HEK293 (cell line): ENCODE data around the gene SCD.

Source experiments
- CTCF ChIA-PET: fragments of 350-600 bp; formaldehyde crosslinking; extraction: SDS; loops from one replicate; lab custom pipeline; 2021; ENCODE audit warnings: antibody characterized with exemption; lab: Yijun Ruan, JAX
- POLR2A ChIA-PET: fragments of 300-600 bp; formaldehyde crosslinking; extraction: SDS; loops from one replicate; lab custom pipeline; 2020; ENCODE audit warnings: antibody characterized with exemption, inconsistent platforms; lab: Yijun Ruan, JAX
- H3K27ac ChIP-seq: fragments of 200-500 bp; sonication (Bioruptor generic); 2 replicates; pipeline ENCODE4 v1.5.1; 2014; ENCODE audit warnings: low read depth, low read length, control low read depth, inconsistent platforms; ENCODE audit errors: extremely low read depth
- H3K36me3 ChIP-seq, 2 experiments: fragments of 200-500 bp in 1 of 2; sonication (Bioruptor generic) in 1 of 2; 1 replicate in 1 of 2; 2 replicates in 1 of 2; pipeline ENCODE4 v1.5.1; 2014 to 2017; ENCODE audit warnings: inconsistent platforms in 2 of 2, low read length in 2 of 2; ENCODE audit not compliant: control insufficient read depth in 2 of 2, insufficient read depth in 1 of 2
- H3K4me1 ChIP-seq: fragments of 200-500 bp; sonication (Bioruptor generic); 2 replicates; pipeline ENCODE4 v1.5.1; 2014; ENCODE audit warnings: mild to moderate bottlenecking, low read length, inconsistent platforms; ENCODE audit not compliant: control insufficient read depth, insufficient read depth
- H3K4me3 ChIP-seq: 2 replicates; pipeline ENCODE4 v1.5.1; 2011; ENCODE audit warnings: low read depth, mild to moderate bottlenecking, control low read depth, low read length, moderate library complexity
- H3K9me3 ChIP-seq: fragments of 200-500 bp; sonication (Bioruptor generic); 2 replicates; pipeline ENCODE4 v1.5.1; 2014; ENCODE audit warnings: low read depth, low read length, inconsistent platforms; ENCODE audit not compliant: control insufficient read depth, insufficient read depth
- BCL11B ChIP-seq: fragments of 450-650 bp; formaldehyde crosslinking; IDR thresholded peaks from 2 replicates; pipeline ENCODE4 v1.5.1; 2016; ENCODE audit warnings: low read depth, missing biosample characterization, missing genetic modification characterization
- BCL6B ChIP-seq: fragments of 450-650 bp; formaldehyde crosslinking; IDR thresholded peaks from 2 replicates; pipeline ENCODE4 v1.5.1; 2017; ENCODE audit warnings: missing biosample characterization, missing genetic modification characterization
- GLI2 ChIP-seq: fragments of 450-650 bp; formaldehyde crosslinking; IDR thresholded peaks from 2 replicates; pipeline ENCODE4; 2017; ENCODE audit warnings: missing biosample characterization, missing genetic modification characterization, low read depth, borderline replicate concordance
- HOXA7 ChIP-seq: sonication (generic); formaldehyde crosslinking; IDR thresholded peaks from 2 replicates; pipeline ENCODE4 v1.8.1; 2022; ENCODE audit warnings: missing genetic modification reagents, borderline replicate concordance
- OSR2 ChIP-seq: fragments of 450-650 bp; formaldehyde crosslinking; IDR thresholded peaks from 2 replicates; pipeline ENCODE4 v1.5.1; 2016; ENCODE audit warnings: missing biosample characterization, missing genetic modification characterization
- OVOL3 ChIP-seq: fragments of 450-650 bp; formaldehyde crosslinking; IDR thresholded peaks from 2 replicates; pipeline ENCODE4 v1.5.1; 2016; ENCODE audit warnings: missing biosample characterization, missing genetic modification characterization
- PBX3 ChIP-seq: sonication (generic); formaldehyde crosslinking; IDR thresholded peaks from 2 replicates; pipeline ENCODE4 v1.8.1; 2022; ENCODE audit warnings: mild to moderate bottlenecking, moderate library complexity, missing genetic modification reagents
- PRDM10 ChIP-seq: fragments of 450-650 bp; formaldehyde crosslinking; IDR thresholded peaks from 2 replicates; pipeline ENCODE4 v1.5.1; 2016; ENCODE audit warnings: missing biosample characterization, missing genetic modification characterization
- SP7 ChIP-seq: fragments of 450-650 bp; formaldehyde crosslinking; IDR thresholded peaks from 2 replicates; pipeline ENCODE4 v1.5.1; 2016; ENCODE audit warnings: missing biosample characterization, missing genetic modification characterization
- TRIM28 ChIP-seq: IDR thresholded peaks from 2 replicates; pipeline ENCODE4 v1.6.1; 2011; ENCODE audit warnings: low read length, control low read depth, borderline replicate concordance
- ZBTB10 ChIP-seq: fragments of 450-650 bp; formaldehyde crosslinking; IDR thresholded peaks from 2 replicates; pipeline ENCODE4 v1.5.1; 2016; ENCODE audit warnings: missing biosample characterization, missing genetic modification characterization
- ZBTB20 ChIP-seq: fragments of 450-650 bp; formaldehyde crosslinking; IDR thresholded peaks from 2 replicates; pipeline ENCODE4 v1.5.1; 2016; ENCODE audit warnings: missing biosample characterization, missing genetic modification characterization
- ZBTB44 ChIP-seq: fragments of 450-650 bp; IDR thresholded peaks from 2 replicates; pipeline ENCODE4 v1.5.1; 2018; ENCODE audit warnings: missing biosample characterization, mild to moderate bottlenecking, missing genetic modification characterization
- ZBTB7A ChIP-seq: fragments of 450-650 bp; formaldehyde crosslinking; IDR thresholded peaks from 2 replicates; pipeline ENCODE4 v1.5.1; 2016; ENCODE audit warnings: low read depth, missing biosample characterization, missing genetic modification characterization
- ZEB2 ChIP-seq: fragments of 450-650 bp; formaldehyde crosslinking; IDR thresholded peaks from 2 replicates; pipeline ENCODE4 v1.5.1; 2016; ENCODE audit warnings: missing biosample characterization, missing genetic modification characterization
- ZNF10 ChIP-seq: fragments of 450-650 bp; formaldehyde crosslinking; IDR thresholded peaks from 2 replicates; pipeline ENCODE4 v1.5.1; 2017; ENCODE audit warnings: missing biosample characterization, missing genetic modification characterization
- ZNF184 ChIP-seq: fragments of 450-650 bp; IDR thresholded peaks from 2 replicates; pipeline ENCODE4 v1.5.1; 2018; ENCODE audit warnings: missing biosample characterization, mild to moderate bottlenecking, missing genetic modification characterization
- ZNF202 ChIP-seq: fragments of 450-650 bp; formaldehyde crosslinking; IDR thresholded peaks from 2 replicates; pipeline ENCODE4 v1.5.1; 2016; ENCODE audit warnings: missing biosample characterization, missing genetic modification characterization, borderline replicate concordance
- ZNF248 ChIP-seq: fragments of 450-650 bp; formaldehyde crosslinking; IDR thresholded peaks from 2 replicates; pipeline ENCODE4 v1.5.1; 2017; ENCODE audit warnings: missing biosample characterization, missing genetic modification characterization
- ZNF433 ChIP-seq: fragments of 450-650 bp; formaldehyde crosslinking; IDR thresholded peaks from 2 replicates; pipeline ENCODE4 v1.5.1; 2016; ENCODE audit warnings: missing biosample characterization, missing genetic modification characterization, low read depth
- ZNF501 ChIP-seq: fragments of 450-650 bp; formaldehyde crosslinking; IDR thresholded peaks from 2 replicates; pipeline ENCODE4 v1.5.1; 2016; ENCODE audit warnings: missing biosample characterization, missing genetic modification characterization
- ZNF529 ChIP-seq: fragments of 450-650 bp; formaldehyde crosslinking; IDR thresholded peaks from 2 replicates; pipeline ENCODE4 v1.5.1; 2017; ENCODE audit warnings: missing genetic modification characterization, missing biosample characterization; ENCODE audit not compliant: insufficient replicate concordance
- ZNF561 ChIP-seq: fragments of 450-650 bp; IDR thresholded peaks from 2 replicates; pipeline ENCODE4 v1.5.1; 2018; ENCODE audit warnings: missing biosample characterization, missing genetic modification characterization, borderline replicate concordance
- ZNF629 ChIP-seq: fragments of 450-650 bp; formaldehyde crosslinking; IDR thresholded peaks from 2 replicates; pipeline ENCODE4 v1.5.1; 2017; ENCODE audit warnings: missing biosample characterization, missing genetic modification characterization
- ZNF76 ChIP-seq: fragments of 450-650 bp; formaldehyde crosslinking; IDR thresholded peaks from 2 replicates; pipeline ENCODE4; 2016; ENCODE audit warnings: low read depth, missing biosample characterization, missing genetic modification characterization, borderline replicate concordance
- ZNF768 ChIP-seq: fragments of 450-650 bp; formaldehyde crosslinking; IDR thresholded peaks from 2 replicates; pipeline ENCODE4 v1.5.1; 2018; ENCODE audit warnings: missing biosample characterization, mild to moderate bottlenecking, missing genetic modification characterization
- ZSCAN30 ChIP-seq: fragments of 450-650 bp; IDR thresholded peaks from 2 replicates; pipeline ENCODE4 v1.5.1; 2018; ENCODE audit warnings: missing biosample characterization, mild to moderate bottlenecking, missing genetic modification characterization, moderate library complexity

SCD gene

GRCh38 chr10:100364735-100365391 is 17.8 kb downstream of the SCD start:
- H3K9me3 ChIP-seq = no peaks in the 10 kb centered on the region
- no peak overlapping the region for H3K4me3 ChIP-seq
- peaks cover 11% of the 10 kb centered on the region for H3K4me1 ChIP-seq
- ChIA-PET CTCF (interaction anchor here (0.6 to 4.2 kb wide), 3 partner anchors 16 to 121 kb away, joined by 3 to 18 read pairs (median 3); no protein-coding TSS in a partner anchor), POLR2A (interaction anchor here (1.2 to 3.4 kb wide), 4 partner anchors 9 to 18 kb away, joined by 3 to 26 read pairs (median 10); partner anchors contain the start of gene SCD)
- peak overlapping the region; percentile 75 for H3K27ac ChIP-seq
- peaks cover 12 to 33% of the 10 kb centered on the region in 2 experiments for H3K36me3 ChIP-seq
- TF ChIP-seq ZBTB20 (tag by site-specific recombination) = peak; percentile 55
- TF ChIP-seq ZNF76 (tag by site-specific recombination) = 0 out of 2 replicates have a peak, but pooled peaks have one; percentile 27
- TF ChIP-seq ZNF248 = no peak
- TF ChIP-seq PBX3 = no peak
- peak; percentile 67; the same call in 1 of the 2 replicates for TF ChIP-seq ZNF561 (tag by site-specific recombination)
- 0 out of 2 replicates have a peak, but pooled peaks have one; percentile 23 for TF ChIP-seq ZBTB7A (tag by site-specific recombination)
- TF ChIP-seq ZNF10 (tag by site-specific recombination) = peak; percentile 40; the same call in 1 of the 2 replicates
- peak; percentile 90 for TF ChIP-seq PRDM10 (tag by site-specific recombination)
- no peak for TF ChIP-seq OVOL3 (tag by site-specific recombination)
- no peak for TF ChIP-seq ZNF184 (tag by site-specific recombination)
- TF ChIP-seq ZNF629 (tag by site-specific recombination) = peak; percentile 58
- no peak for TF ChIP-seq ZNF768 (tag by site-specific recombination)
- TF ChIP-seq HOXA7 = no peak
- no peak for TF ChIP-seq ZNF202 (tag by site-specific recombination)
- TF ChIP-seq ZEB2 (tag by site-specific recombination) = peak; percentile 45; the same call in 1 of the 2 replicates
- peak; percentile 37; the same call in 1 of the 2 replicates for TF ChIP-seq SP7 (tag by site-specific recombination)
- TF ChIP-seq BCL11B (tag by site-specific recombination) = peak; percentile 33; the same call in 1 of the 2 replicates
- TF ChIP-seq OSR2 (tag by site-specific recombination) = peak; percentile 78
- TF ChIP-seq ZNF501 (tag by site-specific recombination) = peak; percentile 62; the same call in 1 of the 2 replicates
- TF ChIP-seq ZNF529 (tag by site-specific recombination) = no peak
- TF ChIP-seq ZSCAN30 (tag by site-specific recombination) = peak; percentile 72; the same call in 1 of the 2 replicates
- TF ChIP-seq ZBTB10 (tag by site-specific recombination) = no peak
- no peak for TF ChIP-seq BCL6B (tag by site-specific recombination)
- no peak for TF ChIP-seq GLI2
- no peak for TF ChIP-seq ZNF433 (tag by site-specific recombination)
- TF ChIP-seq TRIM28 = peak; percentile 65; the same call in 1 of the 2 replicates
- 0 out of 2 replicates have a peak, but pooled peaks have one; percentile 22 for TF ChIP-seq ZBTB44 (tag by site-specific recombination)
